A549 (cell line): Measurements from ENCODE around the gene NFKB2. TPM values are rescaled to one million over a fixed set of nuclear protein-coding genes. Genes with fewer than 3 reads are reported as not detected.
A peak's percentile ranks its signal among the peaks of the same experiment; 100 is the strongest.

Experiments
- ATAC-seq, 2 experiments: fragments of 200-7000 bp in 1 of 2; fragments of >200 bp in 1 of 2; cut with Nextera tagmentation in 1 of 2; cut with Tn5 transposase in 1 of 2; 3 replicates each; pipeline versions ENCODE4 v1.8.0 to v1.9.1; 2018 to 2020; ENCODE audit warnings: mild to moderate bottlenecking in 1 of 2, moderate library complexity in 1 of 2
- CTCF ChIA-PET: fragments of 300-600 bp; sonication (Branson Sonifier 250); formaldehyde crosslinking; extraction: SDS; loops from one replicate; lab custom pipeline; 2021; ENCODE audit warnings: antibody characterized with exemption, inconsistent platforms; lab: Yijun Ruan, JAX
- POLR2A ChIA-PET: fragments of 350-600 bp; formaldehyde crosslinking; extraction: SDS; loops from one replicate; lab custom pipeline; 2021; ENCODE audit warnings: antibody characterized with exemption, inconsistent platforms; lab: Yijun Ruan, JAX
- DNase-seq, 2 experiments: peaks; one replicate each; pipeline versions ENCODE4 v3.0.0 to v3.0.0-alpha.2; 2011 to 2016; ENCODE audit warnings: low read depth in 1 of 2, low spot score in 1 of 2
- FAIRE-seq: peaks from 2 replicates; lab custom pipeline; 2011; peaks lifted over from hg19 to GRCh38; lab: Jason Lieb, UNC
- H3K27ac ChIP-seq, 2 experiments: fragments of >200 bp; sonication (Bioruptor Twin); formaldehyde crosslinking; 3 replicates each; pipeline ENCODE4 v1.5.1; 2016 to 2017
- H3K4me1 ChIP-seq: fragments of >200 bp; sonication (Bioruptor Twin); formaldehyde crosslinking; 3 replicates; pipeline ENCODE4 v1.6.1; 2016
- H3K4me2 ChIP-seq: fragments of >200 bp; sonication (Bioruptor Twin); formaldehyde crosslinking; 3 replicates; pipeline ENCODE4 v1.6.1; 2016
- H3K4me3 ChIP-seq: fragments of >200 bp; sonication (Bioruptor Twin); formaldehyde crosslinking; 3 replicates; pipeline ENCODE4 v1.5.1; 2016
- H3K9me3 ChIP-seq: fragments of >200 bp; sonication (Bioruptor Twin); formaldehyde crosslinking; 3 replicates; pipeline ENCODE4 v1.6.1; 2016
- CBX2 ChIP-seq: fragments of 200-600 bp; sonication (generic); IDR thresholded peaks from 2 replicates; pipeline ENCODE4 v1.6.1; 2016; ENCODE audit warnings: low read depth, mild to moderate bottlenecking, borderline replicate concordance
- FOSB ChIP-seq: fragments of 250-450 bp; sonication (Bioruptor Pico); IDR thresholded peaks from 2 replicates; pipeline ENCODE4 v1.5.0; 2020; ENCODE audit warnings: mild to moderate bottlenecking, moderate library complexity
- HOXA7 ChIP-seq: fragments of 250-450 bp; sonication (Bioruptor Pico); IDR thresholded peaks from 2 replicates; pipeline ENCODE4 v1.5.0; 2020; ENCODE audit warnings: mild to moderate bottlenecking, moderate library complexity
- HOXB13 ChIP-seq: fragments of 250-450 bp; sonication (Bioruptor Pico); IDR thresholded peaks from 2 replicates; pipeline ENCODE4 v1.5.0; 2020; ENCODE audit warnings: low read depth, mild to moderate bottlenecking, moderate library complexity
- JUN ChIP-seq, 2 experiments: fragments of >200 bp; sonication (Bioruptor Twin); formaldehyde crosslinking; IDR thresholded peaks; 2 replicates in 1 of 2; 3 replicates in 1 of 2; pipeline ENCODE4 v1.6.1; 2016 to 2017
- MAZ ChIP-seq: fragments of 150-350 bp; IDR thresholded peaks from 2 replicates; pipeline ENCODE4 v1.6.1; 2014; ENCODE audit warnings: antibody characterized with exemption, low read depth, low read length, borderline replicate concordance
- NFE2L2 ChIP-seq: fragments of 150-350 bp; conservative IDR thresholded peaks from 2 replicates; pipeline ENCODE4 v1.6.1; 2014; ENCODE audit warnings: low read length
- NPAS2 ChIP-seq: fragments of 250-450 bp; sonication (Bioruptor Pico); IDR thresholded peaks from 2 replicates; pipeline ENCODE4 v1.8.0; 2022; ENCODE audit warnings: mild to moderate bottlenecking, moderate library complexity, borderline replicate concordance
- POLR2AphosphoS2 ChIP-seq: conservative IDR thresholded peaks from 2 replicates; pipeline ENCODE4 v1.6.1; 2012; ENCODE audit warnings: low read length, improper control_type of control experiment, inconsistent platforms
- RAD21 ChIP-seq, 2 experiments: fragments of >200 bp in 1 of 2; sonication (Bioruptor Twin) in 1 of 2; formaldehyde crosslinking in 1 of 2; IDR thresholded peaks in 1 of 2; conservative IDR thresholded peaks in 1 of 2; 2 replicates in 1 of 2; 3 replicates in 1 of 2; pipeline ENCODE4 v1.6.1; 2012 to 2018; ENCODE audit warnings: inconsistent platforms in 1 of 2
- RFX5 ChIP-seq: fragments of 450-650 bp; IDR thresholded peaks from 2 replicates; pipeline ENCODE4 v1.7.1; 2014; ENCODE audit warnings: antibody characterized with exemption, mild to moderate bottlenecking, moderate library complexity
- RNF2 ChIP-seq: fragments of 200-600 bp; sonication (generic); IDR thresholded peaks from 2 replicates; pipeline ENCODE4 v1.6.1; 2016; ENCODE audit warnings: low read depth, mild to moderate bottlenecking, antibody characterized with exemption, moderate library complexity, borderline replicate concordance
- SREBF2 ChIP-seq: fragments of 450-650 bp; IDR thresholded peaks from 2 replicates; pipeline ENCODE4 v1.6.1; 2014; ENCODE audit warnings: mild to moderate bottlenecking, moderate library complexity
- TFCP2L1 ChIP-seq: fragments of 250-450 bp; sonication (Bioruptor Pico); IDR thresholded peaks from 2 replicates; pipeline ENCODE4 v1.5.0; 2021; ENCODE audit warnings: mild to moderate bottlenecking
- ZSCAN20 ChIP-seq: fragments of 250-450 bp; sonication (Bioruptor Pico); IDR thresholded peaks from 2 replicates; pipeline ENCODE4 v1.8.0; 2022; ENCODE audit warnings: mild to moderate bottlenecking, moderate library complexity
- WGBS: methylation state at CpG from one replicate; pipeline ENCODE4 v1.1.6; 2017; ENCODE audit errors: missing lambda C conversion rate; 5-methylcytosine and 5-hydroxymethylcytosine counted together
- polyA plus RNA-seq, 4 experiments: library from polyadenylated mRNA; depleted of rRNA in 3 of 4; stranded (reverse); fragments of >200 nt; fragmentation: RNase III in 1 of 4; extraction: RNeasy Plus Mini Kit Qiagen cat#74134 plus additional on column Dnase treatment in 1 of 4; gene quantifications; 2 replicates in 3 of 4; 3 replicates in 1 of 4; pipeline ENCODE4 v1.2.3, GENCODE V29; 2011 to 2017
- TF ChIP-seq, protein P1 (sequence below): fragments of >200 bp; sonication (Bioruptor Twin); formaldehyde crosslinking; IDR thresholded peaks from 3 replicates; pipeline ENCODE4 v1.5.1; 2016
- TF ChIP-seq, protein P2 (sequence below): IDR thresholded peaks from 2 replicates; pipeline ENCODE4 v1.6.1; 2012
- TF ChIP-seq, protein P3 (sequence below): fragments of 250-450 bp; sonication (Bioruptor Pico); IDR thresholded peaks from 2 replicates; pipeline ENCODE4 v1.5.0; 2020; ENCODE audit warnings: low read depth, mild to moderate bottlenecking, moderate library complexity
- TF ChIP-seq, protein P4 (sequence below): fragments of 150-350 bp; IDR thresholded peaks from 2 replicates; pipeline ENCODE4 v1.6.1; 2014; ENCODE audit warnings: low read depth, mild to moderate bottlenecking, low read length

NFKB2 gene
- polyA plus RNA-seq, 2 of the 4 experiments (the other 2 are of a cell fraction), result 27.6 to 35.7 TPM

DNA sequence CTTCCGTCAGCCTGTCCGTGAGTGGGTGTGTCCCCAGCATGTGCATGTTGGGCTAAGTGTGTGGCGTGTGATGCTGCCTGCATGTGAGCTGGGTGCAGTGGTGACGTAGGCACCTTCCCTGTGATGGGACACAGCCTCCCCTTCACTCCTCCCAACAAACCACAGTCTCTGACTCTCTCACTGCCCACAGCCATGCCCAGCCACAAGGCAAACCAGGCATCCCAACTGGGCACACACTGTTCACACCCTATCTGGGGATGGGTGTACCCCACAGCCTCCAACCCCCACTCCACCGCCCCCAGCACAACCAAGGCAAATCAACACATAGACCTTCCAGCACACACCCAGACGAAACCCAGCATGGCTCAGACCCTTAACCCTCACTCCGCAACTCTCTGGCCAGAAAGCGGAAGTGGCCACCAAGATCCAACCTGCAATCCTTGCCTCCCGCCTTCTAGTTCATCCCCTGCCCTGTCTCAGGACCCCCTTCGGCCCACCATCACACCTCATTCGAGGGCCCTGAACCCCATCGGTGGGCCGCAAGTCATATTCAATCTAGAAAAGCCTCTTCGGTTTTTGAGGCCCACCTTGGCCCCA, 12.7 kb downstream of the NFKB2 start:
- Histone ChIP-seq H3K4me1 (peaks cover 2% of the 10 kb centered on the region; the same call in 1 of the 3 replicates), H3K27ac (no peak overlapping the region), H3K4me3 (peak overlapping the region; percentile 65), H3K9me3 (no peaks in the 10 kb centered on the region), H3K4me2 (peak overlapping the region; percentile 93)
- WGBS, result 79% methylated on average over 14 of the region's 14 CpGs
- TF ChIP-seq POLR2AphosphoS2 (no peak; the same call in 1 of the 2 replicates), CBX2 (no peak), HOXB13 (no peak), NFE2L2 (no peak), ZSCAN20 (CRISPR knock-in tag) (no peak), SREBF2 (no peak), NPAS2 (CRISPR knock-in tag) (no peak), RNF2 (no peak), RFX5 (no peak), FOSB (CRISPR knock-in tag) (no peak), HOXA7 (CRISPR knock-in tag) (no peak), MAZ (no peak), TFCP2L1 (CRISPR knock-in tag) (no peak)
- TF ChIP-seq, protein P1, sequence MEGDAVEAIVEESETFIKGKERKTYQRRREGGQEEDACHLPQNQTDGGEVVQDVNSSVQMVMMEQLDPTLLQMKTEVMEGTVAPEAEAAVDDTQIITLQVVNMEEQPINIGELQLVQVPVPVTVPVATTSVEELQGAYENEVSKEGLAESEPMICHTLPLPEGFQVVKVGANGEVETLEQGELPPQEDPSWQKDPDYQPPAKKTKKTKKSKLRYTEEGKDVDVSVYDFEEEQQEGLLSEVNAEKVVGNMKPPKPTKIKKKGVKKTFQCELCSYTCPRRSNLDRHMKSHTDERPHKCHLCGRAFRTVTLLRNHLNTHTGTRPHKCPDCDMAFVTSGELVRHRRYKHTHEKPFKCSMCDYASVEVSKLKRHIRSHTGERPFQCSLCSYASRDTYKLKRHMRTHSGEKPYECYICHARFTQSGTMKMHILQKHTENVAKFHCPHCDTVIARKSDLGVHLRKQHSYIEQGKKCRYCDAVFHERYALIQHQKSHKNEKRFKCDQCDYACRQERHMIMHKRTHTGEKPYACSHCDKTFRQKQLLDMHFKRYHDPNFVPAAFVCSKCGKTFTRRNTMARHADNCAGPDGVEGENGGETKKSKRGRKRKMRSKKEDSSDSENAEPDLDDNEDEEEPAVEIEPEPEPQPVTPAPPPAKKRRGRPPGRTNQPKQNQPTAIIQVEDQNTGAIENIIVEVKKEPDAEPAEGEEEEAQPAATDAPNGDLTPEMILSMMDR, result no peak
- TF ChIP-seq, protein P2, sequence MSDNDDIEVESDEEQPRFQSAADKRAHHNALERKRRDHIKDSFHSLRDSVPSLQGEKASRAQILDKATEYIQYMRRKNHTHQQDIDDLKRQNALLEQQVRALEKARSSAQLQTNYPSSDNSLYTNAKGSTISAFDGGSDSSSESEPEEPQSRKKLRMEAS, result no peak
- DNase-seq (no peak), FAIRE-seq (no peak), ATAC-seq (peak; percentile 1; a peak in 1 of 6 replicates)
- ChIA-PET CTCF (interaction anchor here (0.9 to 16.2 kb wide), 7 partner anchors 9 to 179 kb away, joined by 3 to 337 read pairs (median 4); partner anchors contain the start of genes CUEDC2, FBXL15 and NFKB2), POLR2A (no interaction called here)

DNA sequence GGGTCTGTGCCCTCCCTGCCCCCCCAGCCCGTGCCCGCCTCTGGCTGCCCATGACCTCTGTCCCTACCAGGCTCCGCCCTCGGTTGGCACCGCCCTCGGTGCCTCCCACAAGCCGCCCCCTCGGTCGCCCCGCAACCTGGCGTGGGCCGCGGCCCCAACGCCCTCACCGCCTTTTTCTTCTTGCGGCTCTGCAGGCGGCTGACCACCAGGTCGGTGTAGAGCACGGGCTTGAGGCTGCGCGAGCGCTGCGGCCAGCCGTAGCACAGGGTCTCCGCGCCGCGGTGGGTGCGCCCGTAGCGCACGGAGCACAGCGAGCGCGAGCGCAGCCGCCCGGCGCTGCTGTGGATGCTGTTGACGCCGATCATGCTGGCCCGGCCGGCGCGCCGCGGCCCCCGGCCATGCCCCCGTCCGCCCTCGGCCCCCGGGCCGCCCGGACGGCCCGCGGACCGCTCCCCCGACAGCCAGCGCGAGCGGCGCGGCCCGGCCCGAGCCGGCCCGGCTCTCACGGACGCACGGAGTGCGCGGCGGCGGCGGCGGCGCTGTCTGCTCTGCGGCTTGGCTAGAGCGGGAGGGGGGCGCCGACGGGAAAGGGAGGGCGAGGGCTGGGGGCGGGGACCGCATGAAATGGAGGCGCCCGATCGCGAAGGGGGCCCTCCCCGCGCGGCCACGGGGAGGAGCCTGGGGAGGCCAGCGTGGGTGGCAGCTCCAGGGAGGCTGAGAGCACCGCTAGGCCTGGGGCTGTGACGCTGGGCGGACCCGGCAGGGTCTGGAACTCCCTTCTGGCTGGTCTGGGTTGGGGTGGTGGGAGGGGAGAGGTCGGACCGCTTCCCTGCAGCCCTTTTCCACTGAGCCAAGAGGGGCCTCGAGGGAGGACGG, 13.5 kb downstream of the NFKB2 start:
- H3K27ac ChIP-seq, result peak overlapping the region; percentile 36 to 73; a peak in 4 of 6 replicates
- TF ChIP-seq JUN (IDR thresholded peaks at IDR 0.05) (0 out of 5 replicates have a peak, but pooled peaks of 1 of the 2 experiments have one; percentile 22), RAD21 (conservative IDR thresholded peaks at IDR 0.05 in 1 of 2, IDR thresholded peaks at IDR 0.05 in 1 of 2) (no peak)
- TF ChIP-seq, protein P3, sequence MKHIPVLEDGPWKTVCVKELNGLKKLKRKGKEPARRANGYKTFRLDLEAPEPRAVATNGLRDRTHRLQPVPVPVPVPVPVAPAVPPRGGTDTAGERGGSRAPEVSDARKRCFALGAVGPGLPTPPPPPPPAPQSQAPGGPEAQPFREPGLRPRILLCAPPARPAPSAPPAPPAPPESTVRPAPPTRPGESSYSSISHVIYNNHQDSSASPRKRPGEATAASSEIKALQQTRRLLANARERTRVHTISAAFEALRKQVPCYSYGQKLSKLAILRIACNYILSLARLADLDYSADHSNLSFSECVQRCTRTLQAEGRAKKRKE, result no peak
- TF ChIP-seq, protein P4, sequence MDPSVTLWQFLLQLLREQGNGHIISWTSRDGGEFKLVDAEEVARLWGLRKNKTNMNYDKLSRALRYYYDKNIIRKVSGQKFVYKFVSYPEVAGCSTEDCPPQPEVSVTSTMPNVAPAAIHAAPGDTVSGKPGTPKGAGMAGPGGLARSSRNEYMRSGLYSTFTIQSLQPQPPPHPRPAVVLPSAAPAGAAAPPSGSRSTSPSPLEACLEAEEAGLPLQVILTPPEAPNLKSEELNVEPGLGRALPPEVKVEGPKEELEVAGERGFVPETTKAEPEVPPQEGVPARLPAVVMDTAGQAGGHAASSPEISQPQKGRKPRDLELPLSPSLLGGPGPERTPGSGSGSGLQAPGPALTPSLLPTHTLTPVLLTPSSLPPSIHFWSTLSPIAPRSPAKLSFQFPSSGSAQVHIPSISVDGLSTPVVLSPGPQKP, result no peak

More for the DNA sequence above, 13.5 kb downstream of the NFKB2 start:
- no peak for DNase-seq
- POLR2A ChIA-PET, result interaction anchor here (0.7 kb wide), 1 partner anchor 10 kb away, joined by 3 read pairs; no protein-coding TSS in a partner anchor
- 26% methylated on average over 31 of the region's 103 CpGs for WGBS
- FAIRE-seq, result no peak
- Histone ChIP-seq H3K9me3 (no peaks in the 10 kb centered on the region), H3K4me1 (peaks cover 3% of the 10 kb centered on the region; the same call in 1 of the 3 replicates), H3K4me2 (peak overlapping the region; percentile 93), H3K4me3 (peak overlapping the region; percentile 65)
- CTCF ChIA-PET, result interaction anchor here (1.0 to 7.3 kb wide), 6 partner anchors 10 to 180 kb away, joined by 3 to 90 read pairs (median 18); partner anchors contain the start of genes FBXL15 and NFKB2
- ATAC-seq, result peak; percentile 9 to 15; a peak in 4 of 6 replicates
